ENCODE data around the gene CHST2.

GRCh38 chr3:143090486-143090885 lies 29.1 kb upstream of the CHST2 start:
- no peak for TF ChIP-seq POLR2AphosphoS5 (IDR thresholded peaks at IDR 0.05; ENCODE audit: low read depth, low read length)
- TF ChIP-seq, protein P1, sequence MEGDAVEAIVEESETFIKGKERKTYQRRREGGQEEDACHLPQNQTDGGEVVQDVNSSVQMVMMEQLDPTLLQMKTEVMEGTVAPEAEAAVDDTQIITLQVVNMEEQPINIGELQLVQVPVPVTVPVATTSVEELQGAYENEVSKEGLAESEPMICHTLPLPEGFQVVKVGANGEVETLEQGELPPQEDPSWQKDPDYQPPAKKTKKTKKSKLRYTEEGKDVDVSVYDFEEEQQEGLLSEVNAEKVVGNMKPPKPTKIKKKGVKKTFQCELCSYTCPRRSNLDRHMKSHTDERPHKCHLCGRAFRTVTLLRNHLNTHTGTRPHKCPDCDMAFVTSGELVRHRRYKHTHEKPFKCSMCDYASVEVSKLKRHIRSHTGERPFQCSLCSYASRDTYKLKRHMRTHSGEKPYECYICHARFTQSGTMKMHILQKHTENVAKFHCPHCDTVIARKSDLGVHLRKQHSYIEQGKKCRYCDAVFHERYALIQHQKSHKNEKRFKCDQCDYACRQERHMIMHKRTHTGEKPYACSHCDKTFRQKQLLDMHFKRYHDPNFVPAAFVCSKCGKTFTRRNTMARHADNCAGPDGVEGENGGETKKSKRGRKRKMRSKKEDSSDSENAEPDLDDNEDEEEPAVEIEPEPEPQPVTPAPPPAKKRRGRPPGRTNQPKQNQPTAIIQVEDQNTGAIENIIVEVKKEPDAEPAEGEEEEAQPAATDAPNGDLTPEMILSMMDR (IDR thresholded peaks at IDR 0.05): no peak
